Activated CD8-positive, alpha-beta memory T cell treated with anti-CD3 and anti-CD28 coated beads, Interleukin-2, amount 50 U/mL, for 4 hours (primary cell): Measurements from ENCODE around the gene PERP.
"Not testable (repeated sequence)": the region's sequence is repeated elsewhere in the genome, so short reads cannot be mapped to it uniquely, and the experiment has no call there.

Experiments used
- DNase-seq: peaks from one replicate; pipeline ENCODE4 v3.0.0-alpha.2; 2020

PERP gene

GRCh38 chr6:138107078-138107751, at the start of gene PERP:
PERP (minus strand) TSS chr6:138107419; CDS start chr6:138107340, 79 bp downstream.
- DNase-seq, result peak; percentile 79

GRCh38 chr6:138155443-138155842, 48.2 kb upstream of the PERP start:
- no peak for DNase-seq

GRCh38 chr6:138146544-138146943, 39.3 kb upstream of the PERP start:
- DNase-seq, result no peak

- DNase-seq, result no peak
Measured at GRCh38 chr6:138145402-138145801, 38.2 kb upstream of the PERP start.

- no peak for DNase-seq
Measured at GRCh38 chr6:138142806-138143205, 35.6 kb upstream of the PERP start.

GRCh38 chr6:138129190-138129589, 22.0 kb upstream of the PERP start:
- DNase-seq, result no peak

- DNase-seq, result no peak
Measured at GRCh38 chr6:138128096-138128495, 20.9 kb upstream of the PERP start.

- DNase-seq, result no peak
Measured at GRCh38 chr6:138124096-138124495, 16.9 kb upstream of the PERP start.

- no peak for DNase-seq
Measured at GRCh38 chr6:138119976-138120375, 12.8 kb upstream of the PERP start.

- DNase-seq, result not testable (repeated sequence)
Measured at GRCh38 chr6:138119229-138119628, 12.0 kb upstream of the PERP start.

GRCh38 chr6:138117376-138117914, 10.2 kb upstream of the PERP start:
- DNase-seq, result no peak

- DNase-seq, result no peak
Measured at GRCh38 chr6:138116661-138116999, 9.4 kb upstream of the PERP start.

GRCh38 chr6:138115877-138116660, 8.8 kb upstream of the PERP start:
- peak; percentile 28 for DNase-seq

GRCh38 chr6:138115201-138115600, 8.0 kb upstream of the PERP start:
- no peak for DNase-seq

- no peak for DNase-seq
Measured at GRCh38 chr6:138113588-138114210, 6.5 kb upstream of the PERP start.

- DNase-seq, result no peak
Measured at GRCh38 chr6:138110229-138110628, 3.0 kb upstream of the PERP start.

GRCh38 chr6:138109042-138109997, 2.1 kb upstream of the PERP start:
- DNase-seq, result peak; percentile 82

GRCh38 chr6:138107752-138108592, 753 bp upstream of the PERP start:
- peak; percentile 18 for DNase-seq

GRCh38 chr6:138106665-138107077, 548 bp downstream of the PERP start:
- DNase-seq, result no peak

GRCh38 chr6:138105880-138106664, 1.1 kb downstream of the PERP start:
- DNase-seq, result no peak

GRCh38 chr6:138105446-138105845, 1.8 kb downstream of the PERP start:
- DNase-seq, result no peak
